Measurements from ENCODE around the gene LAMTOR3. TPM values are rescaled to one million over a fixed set of nuclear protein-coding genes. Genes with fewer than 3 reads are reported as not detected.

Gene LAMTOR3
- total RNA-seq, 1 experiment from 2014 or later, result 30.6 TPM

- H3K23me2 ChIP-seq (ENCODE audit: insufficient read length, low read depth, low read length, poor library complexity, severe bottlenecking), result no peaks in the 10 kb centered on the region
- H3K9me3 ChIP-seq (ENCODE audit: control insufficient read depth, low read depth, low read length), result no peaks in the 10 kb centered on the region
- peaks cover 0 to 2% (median 0%) of the 10 kb centered on the region in 3 experiments; a peak in 1 of 7 replicates for H3K36me3 Mint-ChIP-seq (ENCODE audit: insufficient read depth in 1 of 3, low read depth in 3 of 3)
- no CpG with 5 or more reads among the region's 5 CpGs for WGBS (ENCODE audit: extremely low coverage, insufficient read length, low lambda C conversion rate)
- H3K27me3 ChIP-seq (ENCODE audit: insufficient read depth, low read length), result no peaks in the 10 kb centered on the region
- H2AFZ ChIP-seq (ENCODE audit: low read length), result no peak overlapping the region
- no peak overlapping the region for H3K4ac ChIP-seq (ENCODE audit: low read depth, low read length)
- H3K9ac ChIP-seq (ENCODE audit: extremely low read depth, insufficient read length, low read length), result no peak overlapping the region
- no peaks in the 10 kb centered on the region for H4K20me1 ChIP-seq (ENCODE audit: control insufficient read depth, insufficient read depth, insufficient read length)
- no peak overlapping the region for H2BK120ac ChIP-seq (ENCODE audit: low read depth, low read length, poor library complexity, severe bottlenecking)
- H3K14ac ChIP-seq (ENCODE audit: insufficient read depth, low read length), result no peak overlapping the region
- H3K4me2 ChIP-seq (ENCODE audit: insufficient read depth, insufficient read length, low read length), result no peak overlapping the region
- H3K79me1 ChIP-seq (ENCODE audit: insufficient read depth, low read depth, low read length, poor library complexity, severe bottlenecking), result no peaks in the 10 kb centered on the region
- no peaks in the 10 kb centered on the region for H3K4me1 ChIP-seq (ENCODE audit: insufficient read depth, low read length)
- H3K18ac ChIP-seq (ENCODE audit: insufficient read length, low read depth, low read length), result no peak overlapping the region
- no peak for DNase-seq
- no peak overlapping the region for H4K8ac ChIP-seq (replicated peaks; ENCODE audit: insufficient read length, low read depth, low read length)
- no peak overlapping the region for H3K27ac ChIP-seq (ENCODE audit: insufficient read length, low read depth, low read length)
- H2BK20ac ChIP-seq (ENCODE audit: low read depth, low read length, poor library complexity, severe bottlenecking), result no peak overlapping the region
- H3K27me3 Mint-ChIP-seq (ENCODE audit: low read depth), result no peaks in the 10 kb centered on the region
- 0 out of 7 replicates have a peak overlapping the region, but pooled peaks of 1 of the 3 experiments have one; percentile 18 for H3K27ac Mint-ChIP-seq
- H2BK12ac ChIP-seq (ENCODE audit: insufficient read length, low read depth, low read length), result no peak overlapping the region
- H3K4me3 Mint-ChIP-seq, result no peak overlapping the region
- no peak overlapping the region for H2BK5ac ChIP-seq (ENCODE audit: insufficient read length, low read length)
- H3K79me2 ChIP-seq (ENCODE audit: insufficient read depth, low read length), result no peaks in the 10 kb centered on the region
- no peak overlapping the region for H3T11ph ChIP-seq (ENCODE audit: low read length)
- no peak overlapping the region for H2AK5ac ChIP-seq (ENCODE audit: insufficient read length, low read length)
- no peaks in the 10 kb centered on the region for H3K4me1 Mint-ChIP-seq
- no peak overlapping the region for H4K5ac ChIP-seq (ENCODE audit: insufficient read length, low read depth, low read length)
- H4K91ac ChIP-seq (ENCODE audit: insufficient read length, low read depth, low read length), result no peak overlapping the region
- TF ChIP-seq, protein P1, sequence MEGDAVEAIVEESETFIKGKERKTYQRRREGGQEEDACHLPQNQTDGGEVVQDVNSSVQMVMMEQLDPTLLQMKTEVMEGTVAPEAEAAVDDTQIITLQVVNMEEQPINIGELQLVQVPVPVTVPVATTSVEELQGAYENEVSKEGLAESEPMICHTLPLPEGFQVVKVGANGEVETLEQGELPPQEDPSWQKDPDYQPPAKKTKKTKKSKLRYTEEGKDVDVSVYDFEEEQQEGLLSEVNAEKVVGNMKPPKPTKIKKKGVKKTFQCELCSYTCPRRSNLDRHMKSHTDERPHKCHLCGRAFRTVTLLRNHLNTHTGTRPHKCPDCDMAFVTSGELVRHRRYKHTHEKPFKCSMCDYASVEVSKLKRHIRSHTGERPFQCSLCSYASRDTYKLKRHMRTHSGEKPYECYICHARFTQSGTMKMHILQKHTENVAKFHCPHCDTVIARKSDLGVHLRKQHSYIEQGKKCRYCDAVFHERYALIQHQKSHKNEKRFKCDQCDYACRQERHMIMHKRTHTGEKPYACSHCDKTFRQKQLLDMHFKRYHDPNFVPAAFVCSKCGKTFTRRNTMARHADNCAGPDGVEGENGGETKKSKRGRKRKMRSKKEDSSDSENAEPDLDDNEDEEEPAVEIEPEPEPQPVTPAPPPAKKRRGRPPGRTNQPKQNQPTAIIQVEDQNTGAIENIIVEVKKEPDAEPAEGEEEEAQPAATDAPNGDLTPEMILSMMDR (conservative IDR thresholded peaks at IDR 0.05), result no peak
- no peak overlapping the region; the same call in 1 of the 2 replicates for H2BK15ac ChIP-seq (ENCODE audit: low read depth, low read length)
- no peaks in the 10 kb centered on the region for H3K9me3 Mint-ChIP-seq
- no peak overlapping the region for H3K23ac ChIP-seq (ENCODE audit: insufficient read length, low read depth, low read length)
- no peak overlapping the region for H3K56ac ChIP-seq (ENCODE audit: insufficient read length, low read depth, low read length)
Observed at GRCh38 chr4:99887837-99888236, 6.4 kb downstream of the LAMTOR3 start.

Measured in H9 (cell line).